CD8-positive, alpha-beta memory T cell (primary cell): ENCODE results near the gene ZNF839. TPM values are rescaled to one million over a fixed set of nuclear protein-coding genes. Genes with fewer than 3 reads are reported as not detected.
"Not testable (repeated sequence)": the region's sequence is repeated elsewhere in the genome, so short reads cannot be mapped to it uniquely, and the experiment has no call there.

ENCODE experiments used
- CTCF ChIA-PET: fragments of 350-600 bp; sonication (Branson Sonifier 250); formaldehyde crosslinking; loops from one replicate; lab custom pipeline; 2021; ENCODE audit warnings: antibody characterized with exemption; lab: Charles Lee
- POLR2A ChIA-PET: fragments of 350-600 bp; sonication (Branson Sonifier 250); formaldehyde crosslinking; loops from one replicate; lab custom pipeline; 2021; ENCODE audit warnings: antibody characterized with exemption; lab: Charles Lee
- DNase-seq, 5 donors: peaks; one replicate each; pipeline versions ENCODE4 v3.0.0 to v3.0.0-alpha.2; 2020 to 2022; ENCODE audit warnings: mixed read lengths in 1 of 5
- H3K27ac ChIP-seq: one replicate; pipeline ENCODE4 v1.7.0; 2013; ENCODE audit warnings: low read depth, mild to moderate bottlenecking, low read length, moderate library complexity
- H3K27me3 ChIP-seq: 2 replicates; pipeline ENCODE4 v1.7.0; 2013; ENCODE audit warnings: low read length, mild to moderate bottlenecking; ENCODE audit not compliant: insufficient read depth, poor library complexity, severe bottlenecking
- H3K36me3 ChIP-seq: 2 replicates; pipeline ENCODE4 v1.7.0; 2013; ENCODE audit warnings: mild to moderate bottlenecking, low read length, moderate library complexity; ENCODE audit not compliant: insufficient read depth
- H3K4me1 ChIP-seq: 2 replicates; pipeline ENCODE4 v1.7.0; 2013; ENCODE audit warnings: mild to moderate bottlenecking, low read length, moderate library complexity; ENCODE audit not compliant: insufficient read depth
- H3K4me3 ChIP-seq: 2 replicates; pipeline ENCODE4 v1.7.0; 2013; ENCODE audit warnings: mild to moderate bottlenecking, low read length
- H3K9me3 ChIP-seq: 2 replicates; pipeline ENCODE4 v1.7.0; 2013; ENCODE audit warnings: mild to moderate bottlenecking, low read length
- H3K27ac Mint-ChIP-seq, 8 donors: one replicate each; pipeline ENCODE4 v1.8.0; 2020 to 2021; ENCODE audit warnings: mixed read lengths in 8 of 8, mild to moderate bottlenecking in 6 of 8, inconsistent platforms in 3 of 8, moderate library complexity in 3 of 8
- H3K27me3 Mint-ChIP-seq, 2 donors: one replicate each; pipeline ENCODE4 v1.8.0; 2020 to 2021; ENCODE audit warnings: mixed read lengths in 2 of 2, mild to moderate bottlenecking in 1 of 2, moderate library complexity in 1 of 2
- H3K36me3 Mint-ChIP-seq, 3 donors: one replicate each; pipeline ENCODE4 v1.8.0; 2020 to 2021; ENCODE audit warnings: mixed read lengths in 3 of 3, inconsistent platforms in 1 of 3, mild to moderate bottlenecking in 1 of 3
- H3K4me1 Mint-ChIP-seq, 3 donors: one replicate each; pipeline ENCODE4 v1.8.0; 2020 to 2021; ENCODE audit warnings: mixed read lengths in 3 of 3, inconsistent platforms in 1 of 3, mild to moderate bottlenecking in 1 of 3
- H3K4me3 Mint-ChIP-seq, 7 donors: one replicate each; pipeline ENCODE4 v1.8.0; 2020 to 2021; ENCODE audit warnings: mixed read lengths in 7 of 7, mild to moderate bottlenecking in 6 of 7, moderate library complexity in 4 of 7, inconsistent platforms in 2 of 7
- H3K9me3 Mint-ChIP-seq, 5 donors: one replicate each; pipeline ENCODE4 v1.8.0; 2020 to 2022; ENCODE audit warnings: mixed read lengths in 5 of 5, mild to moderate bottlenecking in 3 of 5, moderate library complexity in 2 of 5, inconsistent platforms in 1 of 5
- polyA plus RNA-seq: library from polyadenylated mRNA; unstranded; fragments of 300-500 nt; fragmentation: Illumina TruSeq; gene quantifications from one replicate; pipeline ENCODE4 v1.2.3, GENCODE V29; 2021
- total RNA-seq, 2 experiments: library from RNA; stranded (reverse); gene quantifications; one replicate each; pipeline ENCODE4 v1.2.3, GENCODE V29; 2021

ZNF839 gene
- total and polyA plus RNA-seq, 3 experiments from 2014 or later, result 7.2 to 14.0 (median 12.9) TPM

GRCh38 chr14:102321456-102322422 lies 2.2 kb downstream of the ZNF839 start:
- Histone ChIP-seq H3K9me3 (no peaks in the 10 kb centered on the region), H3K36me3 (no peaks in the 10 kb centered on the region), H3K27ac (no peak overlapping the region), H3K4me3 (no peak overlapping the region), H3K27me3 (no peaks in the 10 kb centered on the region), H3K4me1 (peaks cover 26% of the 10 kb centered on the region)
- Mint-ChIP-seq H3K4me1 (peaks cover 31 to 55% (median 50%) of the 10 kb centered on the region in 3 donors), H3K27ac (peak overlapping the region in 7 of 8 donors; percentile 67 to 99 (median 78)), H3K9me3 (peaks cover 0 to 2% (median 0%) of the 10 kb centered on the region in 5 donors), H3K4me3 (peak overlapping the region in 5 of 7 donors; percentile 25 to 96 (median 49)), H3K27me3 (peaks cover 0 to 4% of the 10 kb centered on the region in 2 donors), H3K36me3 (peaks cover 0 to 28% (median 5%) of the 10 kb centered on the region in 3 donors)
- ChIA-PET POLR2A (no interaction called here), CTCF (interaction anchor here (0.7 to 2.3 kb wide), 5 partner anchors 11 to 360 kb away, joined by 3 to 6 read pairs (median 4); partner anchors contain the start of gene MOK)
- no peak for DNase-seq

GRCh38 chr14:102323102-102323501 lies 3.6 kb downstream of the ZNF839 start:
- POLR2A ChIA-PET, result no interaction called here

GRCh38 chr14:102325791-102326345 lies 6.3 kb downstream of the ZNF839 start:
- Histone ChIP-seq H3K36me3 (no peaks in the 10 kb centered on the region), H3K27ac (no peak overlapping the region), H3K9me3 (no peaks in the 10 kb centered on the region), H3K4me1 (peaks cover 4% of the 10 kb centered on the region), H3K4me3 (no peak overlapping the region), H3K27me3 (no peaks in the 10 kb centered on the region)
- peak overlapping the region in 1 of 7 donors; percentile 7 for H3K4me3 Mint-ChIP-seq
- CTCF ChIA-PET, result no interaction called here
- no peak for DNase-seq
- H3K27me3 Mint-ChIP-seq, result no peaks in the 10 kb centered on the region
- H3K4me1 Mint-ChIP-seq, result peaks cover 8 to 22% (median 21%) of the 10 kb centered on the region in 3 donors
- H3K27ac Mint-ChIP-seq, result peak overlapping the region in 3 of 8 donors; percentile 2 to 67 (median 43)
- H3K36me3 Mint-ChIP-seq, result peaks cover 0 to 24% (median 5%) of the 10 kb centered on the region in 3 donors
- POLR2A ChIA-PET, result no interaction called here
- no peaks in the 10 kb centered on the region for H3K9me3 Mint-ChIP-seq

More at GRCh38 chr14:102323102-102323501, 3.6 kb downstream of the ZNF839 start:
- H3K27me3 ChIP-seq, result no peaks in the 10 kb centered on the region
- H3K27me3 Mint-ChIP-seq, result no peaks in the 10 kb centered on the region
- CTCF ChIA-PET, result interaction anchor here (1.2 to 2.3 kb wide), 2 partner anchors 18 to 235 kb away, joined by 3 to 6 read pairs; partner anchors contain the start of gene MOK
- peaks cover 19% of the 10 kb centered on the region for H3K4me1 ChIP-seq
- no peaks in the 10 kb centered on the region for H3K36me3 ChIP-seq
- peaks cover 20 to 41% (median 36%) of the 10 kb centered on the region in 3 donors for H3K4me1 Mint-ChIP-seq
- no peaks in the 10 kb centered on the region for H3K9me3 ChIP-seq
- peak overlapping the region in 2 of 7 donors; percentile 21 to 85 for H3K4me3 Mint-ChIP-seq
- H3K27ac ChIP-seq, result no peak overlapping the region
- peak in 2 of 5 donors; percentile 27 to 55 for DNase-seq
- no peaks in the 10 kb centered on the region for H3K9me3 Mint-ChIP-seq
- no peak overlapping the region for H3K4me3 ChIP-seq
- H3K27ac Mint-ChIP-seq, result peak overlapping the region in 7 of 8 donors; percentile 50 to 99 (median 70)
- H3K36me3 Mint-ChIP-seq, result peaks cover 0 to 29% (median 5%) of the 10 kb centered on the region in 3 donors

- Histone ChIP-seq H3K36me3 (peaks cover 1% of the 10 kb centered on the region), H3K27ac (no peak overlapping the region), H3K4me3 (no peak overlapping the region), H3K4me1 (no peaks in the 10 kb centered on the region), H3K27me3 (no peaks in the 10 kb centered on the region), H3K9me3 (no peaks in the 10 kb centered on the region)
- CTCF ChIA-PET, result no interaction called here
- H3K27ac Mint-ChIP-seq, result peak overlapping the region in 2 of 8 donors; percentile 2 to 67
- H3K9me3 Mint-ChIP-seq, result no peaks in the 10 kb centered on the region
- no peak for DNase-seq
- peaks cover 0 to 26% (median 5%) of the 10 kb centered on the region in 3 donors for H3K36me3 Mint-ChIP-seq
- H3K27me3 Mint-ChIP-seq, result no peaks in the 10 kb centered on the region
- peaks cover 8 to 17% (median 15%) of the 10 kb centered on the region in 3 donors for H3K4me1 Mint-ChIP-seq
- POLR2A ChIA-PET, result no interaction called here
- H3K4me3 Mint-ChIP-seq, result peak overlapping the region in 1 of 7 donors; percentile 7
Observed at GRCh38 chr14:102326583-102326982, 7.0 kb downstream of the ZNF839 start.

GRCh38 chr14:102329381-102329780 lies 9.8 kb downstream of the ZNF839 start:
- not testable (repeated sequence) for H3K4me3 ChIP-seq, H3K9me3 Mint-ChIP-seq, H3K4me1 ChIP-seq, H3K4me1 Mint-ChIP-seq, H3K27ac Mint-ChIP-seq, H3K36me3 ChIP-seq, H3K27me3 ChIP-seq, H3K27me3 Mint-ChIP-seq, DNase-seq, H3K4me3 Mint-ChIP-seq, H3K27ac ChIP-seq, H3K9me3 ChIP-seq
- ChIA-PET CTCF (interaction anchor here (0.6 to 1.3 kb wide), 2 partner anchors 14 to 192 kb away, joined by 3 read pairs; no protein-coding TSS in a partner anchor), POLR2A (interaction anchor here (0.6 kb wide), 1 partner anchor 14 kb away, joined by 3 read pairs; no protein-coding TSS in a partner anchor)
- H3K36me3 Mint-ChIP-seq, result peaks cover 4 to 43% (median 9%) of the 10 kb centered on the region in 3 donors

GRCh38 chr14:102330806-102331205 lies 11.3 kb downstream of the ZNF839 start:
- CTCF ChIA-PET, result interaction anchor here (1.2 kb wide), 1 partner anchor 17 kb away, joined by 3 read pairs; no protein-coding TSS in a partner anchor
- H3K27ac Mint-ChIP-seq, result peak overlapping the region in 1 of 8 donors; percentile 72

GRCh38 chr14:102333390-102333789 lies 13.8 kb downstream of the ZNF839 start:
- Histone ChIP-seq H3K4me1 (no peaks in the 10 kb centered on the region), H3K9me3 (no peaks in the 10 kb centered on the region), H3K36me3 (peaks cover 5% of the 10 kb centered on the region), H3K27ac (no peak overlapping the region), H3K4me3 (no peak overlapping the region), H3K27me3 (no peaks in the 10 kb centered on the region)
- Mint-ChIP-seq H3K9me3 (no peaks in the 10 kb centered on the region), H3K27me3 (no peaks in the 10 kb centered on the region), H3K36me3 (peaks cover 9 to 57% (median 14%) of the 10 kb centered on the region in 3 donors), H3K4me1 (peaks cover 3% of the 10 kb centered on the region in 3 donors), H3K4me3 (no peak overlapping the region), H3K27ac (peak overlapping the region in 2 of 8 donors; percentile 14 to 90)
- ChIA-PET CTCF (interaction anchor here (1.2 to 2.0 kb wide), 3 partner anchors 12 to 19 kb away, joined by 3 to 6 read pairs (median 5); no protein-coding TSS in a partner anchor), POLR2A (no interaction called here)
- no peak for DNase-seq

More at GRCh38 chr14:102330806-102331205, 11.3 kb downstream of the ZNF839 start:
- Histone ChIP-seq H3K27ac (no peak overlapping the region), H3K36me3 (peaks cover 5% of the 10 kb centered on the region), H3K27me3 (no peaks in the 10 kb centered on the region), H3K4me3 (no peak overlapping the region), H3K9me3 (no peaks in the 10 kb centered on the region), H3K4me1 (no peaks in the 10 kb centered on the region)
- Mint-ChIP-seq H3K36me3 (peaks cover 4 to 48% (median 13%) of the 10 kb centered on the region in 3 donors), H3K9me3 (no peaks in the 10 kb centered on the region), H3K4me3 (no peak overlapping the region), H3K27me3 (no peaks in the 10 kb centered on the region), H3K4me1 (peaks cover 3 to 5% (median 5%) of the 10 kb centered on the region in 3 donors)
- POLR2A ChIA-PET, result no interaction called here
- no peak for DNase-seq
